Measurements from ENCODE around the gene MEX3B.
A peak's percentile ranks its signal among the peaks of the same experiment; 100 is the strongest.

Gene MEX3B

DNA sequence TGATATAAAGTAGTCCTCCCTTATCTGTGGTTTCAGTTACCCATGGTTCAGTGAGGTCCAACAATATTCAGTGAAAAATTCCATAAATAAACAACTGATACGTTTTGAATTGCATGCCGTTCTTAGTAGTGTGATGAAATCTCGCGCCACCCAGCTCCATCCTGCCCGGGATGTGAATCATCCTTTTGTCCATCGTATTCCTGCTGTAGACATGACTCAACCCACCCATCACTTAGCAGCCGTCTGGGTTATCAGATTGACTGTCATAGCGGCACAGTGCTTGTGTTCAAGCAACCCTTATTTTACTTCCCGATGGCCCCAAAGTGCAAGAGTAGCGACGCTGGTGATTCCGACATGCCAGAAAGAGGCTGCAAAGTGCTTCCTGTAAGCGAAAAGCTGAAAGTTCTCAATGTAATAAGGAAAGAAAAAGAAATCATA, 48.0 kb upstream of the MEX3B start:
- TF ChIP-seq GLIS1 (tag by site-specific recombination; IDR thresholded peaks at IDR 0.05) (no peak), ZNF133 (tag by site-specific recombination; IDR thresholded peaks at IDR 0.05) (peak; percentile 60), EGR2 (tag by site-specific recombination; IDR thresholded peaks at IDR 0.05; ENCODE audit: low read depth) (no peak), ZBTB1 (tag by site-specific recombination; IDR thresholded peaks at IDR 0.05) (no peak)
- ChIA-PET POLR2A (interaction anchor here (0.8 kb wide), 1 partner anchor 29 kb away, joined by 3 read pairs; no protein-coding TSS in a partner anchor), CTCF (interaction anchor here (1.4 kb wide), 1 partner anchor 10 kb away, joined by 6 read pairs; no protein-coding TSS in a partner anchor)
- Histone ChIP-seq H3K4me1 (ENCODE audit: control insufficient read depth, insufficient read depth, low read length) (no peaks in the 10 kb centered on the region), H3K36me3 (ENCODE audit: control insufficient read depth in 2 of 2, insufficient read depth in 1 of 2, low read length in 2 of 2) (no peaks in the 10 kb centered on the region), H3K9me3 (ENCODE audit: control insufficient read depth, insufficient read depth, low read depth, low read length) (no peaks in the 10 kb centered on the region), H3K27ac (ENCODE audit: extremely low read depth, low read depth, low read length) (no peak overlapping the region), H3K4me3 (ENCODE audit: low read depth, low read length) (no peak overlapping the region)

DNA sequence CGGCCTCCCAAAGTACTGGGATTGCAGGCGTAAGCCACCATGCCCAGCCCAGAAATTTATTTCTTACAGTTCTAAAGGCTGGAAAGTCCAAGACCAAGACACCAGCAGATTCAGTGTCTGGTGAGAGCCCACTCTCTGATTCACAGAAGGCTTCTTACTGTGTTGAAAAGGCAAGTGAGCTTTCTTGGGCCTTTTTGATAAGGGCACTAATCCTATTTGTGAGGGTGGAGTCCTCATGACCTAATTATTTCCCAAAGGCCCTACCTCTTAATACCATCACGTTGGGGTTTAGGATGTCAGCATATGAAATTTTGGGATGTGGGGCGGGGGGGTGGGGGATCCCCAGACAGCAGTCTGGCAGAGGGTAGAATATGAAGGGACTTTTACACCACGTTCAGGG, 47.5 kb upstream of the MEX3B start:
- Histone ChIP-seq H3K4me3 (ENCODE audit: low read depth, low read length) (no peak overlapping the region), H3K4me1 (ENCODE audit: control insufficient read depth, insufficient read depth, low read length) (no peaks in the 10 kb centered on the region), H3K36me3 (ENCODE audit: control insufficient read depth in 2 of 2, insufficient read depth in 1 of 2, low read length in 2 of 2) (no peaks in the 10 kb centered on the region), H3K9me3 (ENCODE audit: control insufficient read depth, insufficient read depth, low read depth, low read length) (no peaks in the 10 kb centered on the region), H3K27ac (ENCODE audit: extremely low read depth, low read depth, low read length) (no peak overlapping the region)
- POLR2A ChIA-PET = interaction anchor here (0.8 kb wide), 1 partner anchor 29 kb away, joined by 3 read pairs; no protein-coding TSS in a partner anchor
- TF ChIP-seq ZNF629 (tag by site-specific recombination; IDR thresholded peaks at IDR 0.05) (no peak), ZNF785 (tag by site-specific recombination; IDR thresholded peaks at IDR 0.05) (no peak), BCL11A (tag by site-specific recombination; IDR thresholded peaks at IDR 0.05; ENCODE audit: low read depth) (no peak), ZNF510 (tag by site-specific recombination; IDR thresholded peaks at IDR 0.05; ENCODE audit: insufficient replicate concordance) (no peak), ZNF138 (tag by site-specific recombination; IDR thresholded peaks at IDR 0.05; ENCODE audit: borderline replicate concordance) (no peak), PRDM1 (tag by site-specific recombination; IDR thresholded peaks at IDR 0.05) (no peak), ZNF223 (tag by site-specific recombination; IDR thresholded peaks at IDR 0.05) (no peak), HOXC10 (CRISPR knock-in tag; IDR thresholded peaks at IDR 0.05) (no peak)
- TF ChIP-seq, protein P1, sequence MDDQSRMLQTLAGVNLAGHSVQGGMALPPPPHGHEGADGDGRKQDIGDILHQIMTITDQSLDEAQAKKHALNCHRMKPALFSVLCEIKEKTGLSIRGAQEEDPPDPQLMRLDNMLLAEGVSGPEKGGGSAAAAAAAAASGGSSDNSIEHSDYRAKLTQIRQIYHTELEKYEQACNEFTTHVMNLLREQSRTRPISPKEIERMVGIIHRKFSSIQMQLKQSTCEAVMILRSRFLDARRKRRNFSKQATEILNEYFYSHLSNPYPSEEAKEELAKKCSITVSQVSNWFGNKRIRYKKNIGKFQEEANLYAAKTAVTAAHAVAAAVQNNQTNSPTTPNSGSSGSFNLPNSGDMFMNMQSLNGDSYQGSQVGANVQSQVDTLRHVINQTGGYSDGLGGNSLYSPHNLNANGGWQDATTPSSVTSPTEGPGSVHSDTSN (CRISPR knock-in tag; IDR thresholded peaks at IDR 0.05) = no peak
- CTCF ChIA-PET = interaction anchor here (1.4 kb wide), 1 partner anchor 10 kb away, joined by 6 read pairs; no protein-coding TSS in a partner anchor

DNA sequence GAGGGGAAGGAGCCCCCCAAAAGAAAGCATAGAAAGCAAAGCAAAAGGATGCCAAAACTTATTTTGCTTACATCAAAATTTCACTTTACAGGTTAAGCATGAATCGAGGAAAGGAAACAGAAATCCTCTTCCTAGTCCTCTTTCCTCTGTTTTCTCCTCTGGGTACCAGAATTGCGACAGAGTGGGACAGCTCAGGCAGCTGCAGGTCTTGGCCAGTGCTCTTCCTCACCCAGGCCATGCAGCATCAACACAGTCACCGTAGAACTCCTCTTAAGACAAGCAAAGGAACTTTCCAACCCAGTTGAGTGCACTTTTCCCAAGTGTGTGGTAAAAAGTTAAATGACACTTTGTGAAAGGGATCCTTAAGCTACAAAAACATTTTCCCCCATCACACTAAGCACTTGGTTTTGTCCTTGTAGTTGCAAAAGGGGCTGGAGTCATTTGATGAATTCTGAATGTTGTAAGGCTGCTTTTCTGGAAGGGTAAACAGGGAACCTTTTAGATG, 45.9 kb upstream of the MEX3B start:
- no peaks in the 10 kb centered on the region for H3K4me1 ChIP-seq (ENCODE audit: control insufficient read depth, insufficient read depth, low read length)
- no peak overlapping the region for H3K4me3 ChIP-seq (ENCODE audit: low read depth, low read length)
- ChIA-PET CTCF (interaction anchor here (0.7 to 1.6 kb wide), 4 partner anchors 10 to 681 kb away, joined by 3 to 7 read pairs (median 3); no protein-coding TSS in a partner anchor), POLR2A (interaction anchor here (0.7 kb wide), 1 partner anchor 44 kb away, joined by 6 read pairs; no protein-coding TSS in a partner anchor)
- H3K36me3 ChIP-seq (ENCODE audit: control insufficient read depth in 2 of 2, insufficient read depth in 1 of 2, low read length in 2 of 2) = no peaks in the 10 kb centered on the region
- no peaks in the 10 kb centered on the region for H3K9me3 ChIP-seq (ENCODE audit: control insufficient read depth, insufficient read depth, low read depth, low read length)
- TF ChIP-seq, protein P2, sequence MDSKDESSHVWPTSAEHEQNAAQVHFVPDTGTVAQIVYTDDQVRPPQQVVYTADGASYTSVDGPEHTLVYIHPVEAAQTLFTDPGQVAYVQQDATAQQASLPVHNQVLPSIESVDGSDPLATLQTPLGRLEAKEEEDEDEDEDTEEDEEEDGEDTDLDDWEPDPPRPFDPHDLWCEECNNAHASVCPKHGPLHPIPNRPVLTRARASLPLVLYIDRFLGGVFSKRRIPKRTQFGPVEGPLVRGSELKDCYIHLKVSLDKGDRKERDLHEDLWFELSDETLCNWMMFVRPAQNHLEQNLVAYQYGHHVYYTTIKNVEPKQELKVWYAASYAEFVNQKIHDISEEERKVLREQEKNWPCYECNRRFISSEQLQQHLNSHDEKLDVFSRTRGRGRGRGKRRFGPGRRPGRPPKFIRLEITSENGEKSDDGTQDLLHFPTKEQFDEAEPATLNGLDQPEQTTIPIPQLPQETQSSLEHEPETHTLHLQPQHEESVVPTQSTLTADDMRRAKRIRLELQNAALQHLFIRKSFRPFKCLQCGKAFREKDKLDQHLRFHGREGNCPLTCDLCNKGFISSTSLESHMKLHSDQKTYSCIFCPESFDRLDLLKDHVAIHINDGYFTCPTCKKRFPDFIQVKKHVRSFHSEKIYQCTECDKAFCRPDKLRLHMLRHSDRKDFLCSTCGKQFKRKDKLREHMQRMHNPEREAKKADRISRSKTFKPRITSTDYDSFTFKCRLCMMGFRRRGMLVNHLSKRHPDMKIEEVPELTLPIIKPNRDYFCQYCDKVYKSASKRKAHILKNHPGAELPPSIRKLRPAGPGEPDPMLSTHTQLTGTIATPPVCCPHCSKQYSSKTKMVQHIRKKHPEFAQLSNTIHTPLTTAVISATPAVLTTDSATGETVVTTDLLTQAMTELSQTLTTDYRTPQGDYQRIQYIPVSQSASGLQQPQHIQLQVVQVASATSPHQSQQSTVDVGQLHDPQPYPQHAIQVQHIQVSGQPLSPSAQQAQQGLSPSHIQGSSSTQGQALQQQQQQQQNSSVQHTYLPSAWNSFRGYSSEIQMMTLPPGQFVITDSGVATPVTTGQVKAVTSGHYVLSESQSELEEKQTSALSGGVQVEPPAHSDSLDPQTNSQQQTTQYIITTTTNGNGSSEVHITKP (tag by site-specific recombination; IDR thresholded peaks at IDR 0.05) = peak; percentile 72
- no peak for TF ChIP-seq ZNF324 (tag by site-specific recombination; IDR thresholded peaks at IDR 0.05)
- H3K27ac ChIP-seq (ENCODE audit: extremely low read depth, low read depth, low read length) = no peak overlapping the region

All from HEK293 (cell line).